ENCODE data around the gene ZNF718.

GRCh38 chr4:200936-201335, 76.6 kb downstream of the ZNF718 start:
- no peak for TF ChIP-seq EED (IDR thresholded peaks at IDR 0.05; ENCODE audit: low read depth)
- TF ChIP-seq, protein P1, sequence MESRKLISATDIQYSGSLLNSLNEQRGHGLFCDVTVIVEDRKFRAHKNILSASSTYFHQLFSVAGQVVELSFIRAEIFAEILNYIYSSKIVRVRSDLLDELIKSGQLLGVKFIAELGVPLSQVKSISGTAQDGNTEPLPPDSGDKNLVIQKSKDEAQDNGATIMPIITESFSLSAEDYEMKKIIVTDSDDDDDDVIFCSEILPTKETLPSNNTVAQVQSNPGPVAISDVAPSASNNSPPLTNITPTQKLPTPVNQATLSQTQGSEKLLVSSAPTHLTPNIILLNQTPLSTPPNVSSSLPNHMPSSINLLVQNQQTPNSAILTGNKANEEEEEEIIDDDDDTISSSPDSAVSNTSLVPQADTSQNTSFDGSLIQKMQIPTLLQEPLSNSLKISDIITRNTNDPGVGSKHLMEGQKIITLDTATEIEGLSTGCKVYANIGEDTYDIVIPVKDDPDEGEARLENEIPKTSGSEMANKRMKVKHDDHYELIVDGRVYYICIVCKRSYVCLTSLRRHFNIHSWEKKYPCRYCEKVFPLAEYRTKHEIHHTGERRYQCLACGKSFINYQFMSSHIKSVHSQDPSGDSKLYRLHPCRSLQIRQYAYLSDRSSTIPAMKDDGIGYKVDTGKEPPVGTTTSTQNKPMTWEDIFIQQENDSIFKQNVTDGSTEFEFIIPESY (IDR thresholded peaks at IDR 0.05), result no peak
- TF ChIP-seq, protein P2, sequence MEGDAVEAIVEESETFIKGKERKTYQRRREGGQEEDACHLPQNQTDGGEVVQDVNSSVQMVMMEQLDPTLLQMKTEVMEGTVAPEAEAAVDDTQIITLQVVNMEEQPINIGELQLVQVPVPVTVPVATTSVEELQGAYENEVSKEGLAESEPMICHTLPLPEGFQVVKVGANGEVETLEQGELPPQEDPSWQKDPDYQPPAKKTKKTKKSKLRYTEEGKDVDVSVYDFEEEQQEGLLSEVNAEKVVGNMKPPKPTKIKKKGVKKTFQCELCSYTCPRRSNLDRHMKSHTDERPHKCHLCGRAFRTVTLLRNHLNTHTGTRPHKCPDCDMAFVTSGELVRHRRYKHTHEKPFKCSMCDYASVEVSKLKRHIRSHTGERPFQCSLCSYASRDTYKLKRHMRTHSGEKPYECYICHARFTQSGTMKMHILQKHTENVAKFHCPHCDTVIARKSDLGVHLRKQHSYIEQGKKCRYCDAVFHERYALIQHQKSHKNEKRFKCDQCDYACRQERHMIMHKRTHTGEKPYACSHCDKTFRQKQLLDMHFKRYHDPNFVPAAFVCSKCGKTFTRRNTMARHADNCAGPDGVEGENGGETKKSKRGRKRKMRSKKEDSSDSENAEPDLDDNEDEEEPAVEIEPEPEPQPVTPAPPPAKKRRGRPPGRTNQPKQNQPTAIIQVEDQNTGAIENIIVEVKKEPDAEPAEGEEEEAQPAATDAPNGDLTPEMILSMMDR (IDR thresholded peaks at IDR 0.05 in 2 of 3, conservative IDR thresholded peaks at IDR 0.05 in 1 of 3; ENCODE audit: control insufficient read depth in 2 of 3, extremely low read depth in 1 of 3, insufficient read depth in 1 of 3, low read depth in 3 of 3, low read length in 3 of 3), result no peak

All from GM12878 (cell line).